Stimulated activated CD8-positive, alpha-beta memory T cell treated with anti-CD3 and anti-CD28 coated beads, Interleukin-12 subunit alpha, Interleukin-12 subunit beta, amount 100 ng/mL, for 24 hours (primary cell): ENCODE results near the gene TWNK.

Source experiments
- DNase-seq: peaks from one replicate; pipeline ENCODE4 v3.0.0-alpha.2; 2020; ENCODE audit errors: extremely low read depth

Gene TWNK

GRCh38 chr10:100986952-100987684 lies at the start of gene TWNK, which contains the start of gene MRPL43:
Gene TWNK, plus strand, starts transcription at chr10:100987543. Its CDS starts 668 bp downstream, at chr10:100988211.
Gene MRPL43, minus strand, starts transcription at chr10:100987497. Its CDS starts 54 bp downstream, at chr10:100987443.
- DNase-seq = peak; percentile 59

- no peak for DNase-seq
Measured at GRCh38 chr10:100939763-100940344, 47.5 kb upstream of the TWNK start.

- no peak for DNase-seq
Measured at GRCh38 chr10:100942229-100942628, 45.1 kb upstream of the TWNK start.

- DNase-seq = no peak
Measured at GRCh38 chr10:100943508-100943907, 43.8 kb upstream of the TWNK start.

GRCh38 chr10:100945754-100946153 lies 41.6 kb upstream of the TWNK start:
- no peak for DNase-seq

- no peak for DNase-seq
Measured at GRCh38 chr10:100948916-100949315, 38.4 kb upstream of the TWNK start.

GRCh38 chr10:100960251-100960650 lies 27.1 kb upstream of the TWNK start:
- no peak for DNase-seq

- DNase-seq = no peak
Measured at GRCh38 chr10:100962351-100963080, 24.8 kb upstream of the TWNK start.

- no peak for DNase-seq
Measured at GRCh38 chr10:100963826-100964225, 23.5 kb upstream of the TWNK start.

- DNase-seq = no peak
Measured at GRCh38 chr10:100965820-100966219, 21.5 kb upstream of the TWNK start.

GRCh38 chr10:100966887-100967286 lies 20.5 kb upstream of the TWNK start:
- DNase-seq = no peak

- no peak for DNase-seq
Measured at GRCh38 chr10:100967332-100967731, 20.0 kb upstream of the TWNK start.

GRCh38 chr10:100968062-100968736 lies 19.1 kb upstream of the TWNK start:
- DNase-seq = no peak

- DNase-seq = no peak
Measured at GRCh38 chr10:100968863-100969186, 18.5 kb upstream of the TWNK start.

GRCh38 chr10:100969187-100970075 lies 17.9 kb upstream of the TWNK start, which contains the start of gene SEMA4G:
Gene SEMA4G, plus strand, starts transcription at chr10:100969504. Its CDS starts 3,409 bp downstream, at chr10:100972913.
- no peak for DNase-seq

GRCh38 chr10:100970076-100970913 lies 17.0 kb upstream of the TWNK start:
- DNase-seq = peak; percentile 9

- DNase-seq = no peak
Measured at GRCh38 chr10:100970914-100971811, 16.2 kb upstream of the TWNK start.

GRCh38 chr10:100972115-100972903 lies 15.0 kb upstream of the TWNK start:
- DNase-seq = no peak
